Neural cell (in vitro differentiated cells): Measurements from ENCODE around the gene CTXN1. TPM values are rescaled to one million over a fixed set of nuclear protein-coding genes. Genes with fewer than 3 reads are reported as not detected.

Experiments used
- H2AFZ ChIP-seq: fragments of 200-600, 300-800 bp; sonication (generic), shearing (Covaris generic); 2 replicates; pipeline ENCODE4 v1.6.0; 2014; ENCODE audit warnings: low read depth, mild to moderate bottlenecking, antibody characterized with exemption, low read length, moderate library complexity
- H3F3A ChIP-seq: fragments of 200-600 bp; shearing (Covaris generic); 2 replicates; pipeline ENCODE4 v1.6.1; 2016; ENCODE audit warnings: mild to moderate bottlenecking, moderate library complexity, mixed read lengths, antibody characterized with exemption, low read length; ENCODE audit not compliant: insufficient read depth, poor library complexity, severe bottlenecking
- H3K27ac ChIP-seq: fragments of 200-600, 300-800 bp; sonication (generic), shearing (Covaris generic); 2 replicates; pipeline ENCODE4 v1.5.1; 2014; ENCODE audit warnings: mild to moderate bottlenecking, low read length, moderate library complexity
- H3K27me3 ChIP-seq: fragments of 300-800, 200-600 bp; sonication (generic), shearing (Covaris generic); 2 replicates; pipeline ENCODE4 v1.6.0; 2014; ENCODE audit warnings: mild to moderate bottlenecking, low read depth, low read length, moderate library complexity; ENCODE audit not compliant: insufficient read depth
- H3K36me3 ChIP-seq: fragments of 300-800, 200-600 bp; sonication (generic), shearing (Covaris generic); 2 replicates; pipeline ENCODE4 v1.5.1; 2014; ENCODE audit warnings: mild to moderate bottlenecking, antibody characterized with exemption, low read length, moderate library complexity; ENCODE audit not compliant: insufficient read depth
- H3K4me2 ChIP-seq: fragments of 300-800, 200-600 bp; sonication (generic), shearing (Covaris generic); 2 replicates; pipeline ENCODE4 v1.6.0; 2014; ENCODE audit warnings: mild to moderate bottlenecking, low read length
- H3K4me3 ChIP-seq: fragments of 300-800, 200-600 bp; sonication (generic), shearing (Covaris generic); 2 replicates; pipeline ENCODE4 v1.5.1; 2014; ENCODE audit warnings: mild to moderate bottlenecking, low read length, moderate library complexity
- H3K79me2 ChIP-seq: fragments of 200-600 bp; shearing (Covaris generic); replicated peaks from 2 replicates; pipeline ENCODE4 v1.6.0; 2014; ENCODE audit warnings: mild to moderate bottlenecking, low read length, moderate library complexity; ENCODE audit not compliant: insufficient read depth
- H3K9ac ChIP-seq: fragments of 300-800, 200-600 bp; sonication (generic), shearing (Covaris generic); 2 replicates; pipeline ENCODE4 v1.6.1; 2016; ENCODE audit warnings: mild to moderate bottlenecking, low read length, mixed read lengths
- H3K9me2 ChIP-seq: fragments of 200-600 bp; shearing (Covaris generic); 2 replicates; pipeline ENCODE4 v1.6.1; 2016; ENCODE audit warnings: mild to moderate bottlenecking, low read length, mixed read lengths; ENCODE audit not compliant: insufficient read depth
- H3K9me3 ChIP-seq: fragments of 200-600, 300-800 bp; sonication (generic), shearing (Covaris generic); 2 replicates; pipeline ENCODE4 v1.6.1; 2016; ENCODE audit warnings: mild to moderate bottlenecking, mixed run types, low read length, moderate library complexity, mixed read lengths
- H4K20me1 ChIP-seq: fragments of 200-600 bp; shearing (Covaris generic); 2 replicates; pipeline ENCODE4 v1.6.1; 2016; ENCODE audit warnings: mild to moderate bottlenecking, mixed run types; ENCODE audit not compliant: insufficient read depth
- CTCF ChIP-seq: fragments of 450-650 bp; IDR thresholded peaks from 2 replicates; pipeline ENCODE4 v1.5.1; 2014; ENCODE audit warnings: antibody characterized with exemption, mild to moderate bottlenecking, moderate library complexity; ENCODE audit not compliant: poor library complexity, severe bottlenecking
- EP300 ChIP-seq: fragments of 450-650 bp; conservative IDR thresholded peaks from 2 replicates; pipeline ENCODE4 v1.6.1; 2014; ENCODE audit warnings: antibody characterized with exemption, mild to moderate bottlenecking, moderate library complexity; ENCODE audit not compliant: poor library complexity, severe bottlenecking
- EZH2 ChIP-seq: fragments of 200-600, 300-800 bp; shearing (Covaris generic), sonication (generic); IDR thresholded peaks from 2 replicates; pipeline ENCODE4 v1.6.1; 2014; ENCODE audit warnings: antibody characterized with exemption, low read length, borderline replicate concordance, mild to moderate bottlenecking; ENCODE audit not compliant: insufficient read depth, poor library complexity, severe bottlenecking
- MXI1 ChIP-seq: fragments of 450-650 bp; conservative IDR thresholded peaks from 2 replicates; pipeline ENCODE4 v1.6.1; 2014; ENCODE audit warnings: antibody characterized with exemption, mild to moderate bottlenecking; ENCODE audit not compliant: poor library complexity, severe bottlenecking
- POLR2AphosphoS5 ChIP-seq: IDR thresholded peaks from 2 replicates; pipeline ENCODE4 v1.6.1; 2012
- RAD21 ChIP-seq: fragments of 450-650 bp; conservative IDR thresholded peaks from 2 replicates; pipeline ENCODE4 v1.6.1; 2014; ENCODE audit warnings: antibody characterized with exemption, mild to moderate bottlenecking, moderate library complexity
- REST ChIP-seq: IDR thresholded peaks from 2 replicates; pipeline ENCODE4 v1.6.1; 2012; ENCODE audit warnings: borderline replicate concordance
- SMC3 ChIP-seq: fragments of 450-650 bp; conservative IDR thresholded peaks from 2 replicates; pipeline ENCODE4 v1.6.1; 2014; ENCODE audit warnings: antibody characterized with exemption, mild to moderate bottlenecking, moderate library complexity; ENCODE audit not compliant: poor library complexity
- TAF1 ChIP-seq: IDR thresholded peaks from 2 replicates; pipeline ENCODE4 v1.6.1; 2012; ENCODE audit warnings: low read depth
- polyA plus RNA-seq: library from polyadenylated mRNA; depleted of rRNA; stranded (reverse); fragments of >200 nt; gene quantifications from 2 replicates; pipeline ENCODE4 v1.2.3, GENCODE V29; 2014

CTXN1 gene
- polyA plus RNA-seq, 1 donor from 2014 or later = 24.7 TPM

- no peaks in the 10 kb centered on the region for H3K9me3 ChIP-seq
- no peak overlapping the region for H2AFZ ChIP-seq
- no peak overlapping the region for H3K4me3 ChIP-seq
- H3K27me3 ChIP-seq = no peaks in the 10 kb centered on the region
- no peak overlapping the region for H3K27ac ChIP-seq
- H3K9me2 ChIP-seq = no peaks in the 10 kb centered on the region
- no peaks in the 10 kb centered on the region for H3K79me2 ChIP-seq
- TF ChIP-seq POLR2AphosphoS5 = no peak
- TF ChIP-seq EP300 = no peak
- TF ChIP-seq TAF1 = no peak
- TF ChIP-seq SMC3 = no peak
- no peak for TF ChIP-seq EZH2
- TF ChIP-seq CTCF = no peak
- TF ChIP-seq RAD21 = no peak
- TF ChIP-seq REST = no peak
- no peak for TF ChIP-seq MXI1
- no peaks in the 10 kb centered on the region for H3F3A ChIP-seq
- no peak overlapping the region for H3K9ac ChIP-seq
- no peaks in the 10 kb centered on the region for H3K36me3 ChIP-seq
- no peaks in the 10 kb centered on the region for H4K20me1 ChIP-seq
- no peak overlapping the region for H3K4me2 ChIP-seq
Observed at GRCh38 chr19:7879111-7879807, 46.7 kb downstream of the CTXN1 start.

- peaks cover 6% of the 10 kb centered on the region for H3F3A ChIP-seq
- no peak for TF ChIP-seq RAD21
- TF ChIP-seq REST = no peak
- no peak for TF ChIP-seq POLR2AphosphoS5
- no peak for TF ChIP-seq EP300
- no peak for TF ChIP-seq CTCF
- TF ChIP-seq TAF1 = no peak
- no peak for TF ChIP-seq EZH2
- no peak for TF ChIP-seq SMC3
- no peak for TF ChIP-seq MXI1
Observed at GRCh38 chr19:7877249-7877836, 48.6 kb downstream of the CTXN1 start.

More at GRCh38 chr19:7877249-7877836, 48.6 kb downstream of the CTXN1 start:
- Histone ChIP-seq H3K36me3 (no peaks in the 10 kb centered on the region), H3K9ac (no peak overlapping the region), H3K4me3 (no peak overlapping the region), H3K27me3 (no peaks in the 10 kb centered on the region), H3K4me2 (no peak overlapping the region), H4K20me1 (no peaks in the 10 kb centered on the region), H3K79me2 (peaks cover 13% of the 10 kb centered on the region), H3K9me2 (no peaks in the 10 kb centered on the region), H3K27ac (no peak overlapping the region), H2AFZ (no peak overlapping the region), H3K9me3 (no peaks in the 10 kb centered on the region)
